C4-2B (cell line): ENCODE results near the gene C21orf91.

ENCODE experiments used
- H3K27ac ChIP-seq: fragments of 450-650 bp; 2 replicates; pipeline ENCODE4 v1.5.1; 2017
- ZFX ChIP-seq: fragments of 450-650 bp; IDR thresholded peaks from 2 replicates; pipeline ENCODE4 v1.6.1; 2017
- TF ChIP-seq, protein P1 (sequence below): fragments of 450-650 bp; conservative IDR thresholded peaks from 2 replicates; pipeline ENCODE4 v1.5.1; 2017; ENCODE audit warnings: mild to moderate bottlenecking

The C21orf91 gene

GRCh38 chr21:17818186-17819113 is 706 bp downstream of the C21orf91 start:
- peak overlapping the region; percentile 81 for H3K27ac ChIP-seq
- TF ChIP-seq, protein P1, sequence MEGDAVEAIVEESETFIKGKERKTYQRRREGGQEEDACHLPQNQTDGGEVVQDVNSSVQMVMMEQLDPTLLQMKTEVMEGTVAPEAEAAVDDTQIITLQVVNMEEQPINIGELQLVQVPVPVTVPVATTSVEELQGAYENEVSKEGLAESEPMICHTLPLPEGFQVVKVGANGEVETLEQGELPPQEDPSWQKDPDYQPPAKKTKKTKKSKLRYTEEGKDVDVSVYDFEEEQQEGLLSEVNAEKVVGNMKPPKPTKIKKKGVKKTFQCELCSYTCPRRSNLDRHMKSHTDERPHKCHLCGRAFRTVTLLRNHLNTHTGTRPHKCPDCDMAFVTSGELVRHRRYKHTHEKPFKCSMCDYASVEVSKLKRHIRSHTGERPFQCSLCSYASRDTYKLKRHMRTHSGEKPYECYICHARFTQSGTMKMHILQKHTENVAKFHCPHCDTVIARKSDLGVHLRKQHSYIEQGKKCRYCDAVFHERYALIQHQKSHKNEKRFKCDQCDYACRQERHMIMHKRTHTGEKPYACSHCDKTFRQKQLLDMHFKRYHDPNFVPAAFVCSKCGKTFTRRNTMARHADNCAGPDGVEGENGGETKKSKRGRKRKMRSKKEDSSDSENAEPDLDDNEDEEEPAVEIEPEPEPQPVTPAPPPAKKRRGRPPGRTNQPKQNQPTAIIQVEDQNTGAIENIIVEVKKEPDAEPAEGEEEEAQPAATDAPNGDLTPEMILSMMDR, result no peak
- TF ChIP-seq ZFX, result peak; percentile 65

DNA sequence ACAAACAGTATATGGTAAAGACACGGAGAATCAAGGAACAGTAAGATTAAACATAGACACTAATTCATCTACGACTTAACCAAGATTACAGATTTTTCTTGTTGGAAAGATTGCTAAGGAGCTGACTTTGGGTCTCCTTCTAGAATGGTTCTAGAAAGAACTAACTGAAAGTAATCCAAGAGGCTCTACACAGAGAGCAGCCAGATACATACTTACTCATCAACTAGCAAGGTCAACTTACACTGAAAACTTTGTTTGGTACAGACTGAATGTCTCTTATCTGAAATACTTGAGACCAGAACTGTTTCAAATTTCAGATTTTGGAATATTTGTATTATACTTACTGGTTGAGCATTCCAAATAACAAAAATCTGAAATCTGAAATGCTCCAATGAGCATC is 5.8 kb downstream of the C21orf91 start:
- H3K27ac ChIP-seq, result no peak overlapping the region
- TF ChIP-seq ZFX, result no peak
- TF ChIP-seq, protein P1, result no peak

GRCh38 chr21:17805966-17806365 is 13.2 kb downstream of the C21orf91 start:
- TF ChIP-seq, protein P1, result no peak
- no peak for TF ChIP-seq ZFX

DNA sequence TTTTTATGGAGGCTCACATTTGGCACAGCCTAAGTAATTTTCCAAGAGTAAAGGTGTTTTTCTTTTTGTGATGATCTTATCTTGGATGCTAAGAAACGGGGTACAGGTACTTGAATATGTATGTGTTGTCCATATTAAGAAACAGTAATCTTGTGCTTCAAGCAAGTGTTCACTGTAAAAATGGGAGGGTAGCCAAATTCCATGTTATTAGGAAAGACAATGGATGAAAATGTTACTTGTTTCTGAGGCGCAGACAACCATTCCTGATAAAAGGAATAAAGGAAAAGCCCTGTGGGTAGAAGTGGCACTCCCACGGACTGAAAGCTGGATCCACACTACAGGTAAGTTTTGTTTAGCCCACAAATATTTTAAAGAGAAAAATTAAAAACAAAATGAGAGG is 15.6 kb downstream of the C21orf91 start:
- H3K27ac ChIP-seq, result no peak overlapping the region
- TF ChIP-seq ZFX, result no peak
- TF ChIP-seq, protein P1, result no peak

More at GRCh38 chr21:17805966-17806365, 13.2 kb downstream of the C21orf91 start:
- no peak overlapping the region for H3K27ac ChIP-seq

GRCh38 chr21:17802572-17802971 is 16.6 kb downstream of the C21orf91 start:
- H3K27ac ChIP-seq, result no peak overlapping the region
- TF ChIP-seq ZFX, result no peak
- TF ChIP-seq, protein P1, result no peak

GRCh38 chr21:17799414-17800164 is 19.6 kb downstream of the C21orf91 start:
- no peak overlapping the region for H3K27ac ChIP-seq
- TF ChIP-seq, protein P1, result no peak
- no peak for TF ChIP-seq ZFX

DNA sequence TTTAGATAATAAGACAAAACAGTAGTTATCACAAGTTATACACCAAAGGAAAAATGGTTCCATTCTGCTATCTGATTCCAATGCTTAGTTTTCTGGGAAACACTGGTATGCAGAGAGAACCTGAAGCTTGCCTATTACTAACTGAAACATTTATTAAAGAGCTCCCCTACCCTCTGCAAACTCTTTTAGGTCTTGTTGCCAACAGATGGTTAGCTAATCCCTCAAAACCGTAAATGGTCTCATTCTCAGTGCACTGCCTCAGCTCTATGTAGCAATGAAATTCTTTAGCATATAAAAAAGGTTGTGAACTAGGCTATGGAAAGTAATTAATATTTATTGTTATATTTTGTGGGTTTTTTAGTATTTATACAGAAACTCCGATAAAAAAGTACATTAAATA is 20.4 kb downstream of the C21orf91 start:
- H3K27ac ChIP-seq, result no peak overlapping the region
- TF ChIP-seq, protein P1, result no peak
